Dedifferentiated amniotic fluid mesenchymal stem cell (primary cell): ENCODE data around the gene ATP8A2.
"Not testable (repeated sequence)": the region's sequence is repeated elsewhere in the genome, so short reads cannot be mapped to it uniquely, and the experiment has no call there.

ENCODE experiments used
- DNase-seq: peaks from one replicate; pipeline ENCODE4 v3.0.0-alpha.2; 2016; ENCODE audit errors: extremely low spot score

The ATP8A2 gene

GRCh38 chr13:25766576-25766975 is 394.8 kb downstream of the ATP8A2 start:
- DNase-seq: no peak

- DNase-seq: no peak
These were observed 395.2 kb downstream of the ATP8A2 start for GRCh38 chr13:25766991-25767390.

DNA sequence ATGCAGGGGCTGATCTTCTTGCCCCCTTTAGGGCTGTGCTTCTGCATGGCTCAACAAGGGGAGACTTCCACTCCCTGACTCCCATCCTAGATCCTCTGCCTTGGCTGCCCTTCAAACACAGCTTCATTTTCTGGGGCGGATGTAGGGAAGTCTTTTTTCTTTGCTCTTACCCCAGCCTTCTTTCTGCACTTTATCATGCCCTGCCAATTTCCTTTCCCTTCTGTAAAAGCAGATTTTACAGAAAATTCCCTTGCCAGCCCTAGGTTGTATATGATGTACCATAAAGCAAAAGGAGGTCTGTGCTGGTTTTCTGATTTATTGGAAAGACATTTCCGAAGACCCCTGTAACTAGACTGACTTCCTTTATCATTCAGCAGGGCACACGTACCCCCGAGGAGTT is 396.6 kb downstream of the ATP8A2 start:
- DNase-seq: no peak

DNA sequence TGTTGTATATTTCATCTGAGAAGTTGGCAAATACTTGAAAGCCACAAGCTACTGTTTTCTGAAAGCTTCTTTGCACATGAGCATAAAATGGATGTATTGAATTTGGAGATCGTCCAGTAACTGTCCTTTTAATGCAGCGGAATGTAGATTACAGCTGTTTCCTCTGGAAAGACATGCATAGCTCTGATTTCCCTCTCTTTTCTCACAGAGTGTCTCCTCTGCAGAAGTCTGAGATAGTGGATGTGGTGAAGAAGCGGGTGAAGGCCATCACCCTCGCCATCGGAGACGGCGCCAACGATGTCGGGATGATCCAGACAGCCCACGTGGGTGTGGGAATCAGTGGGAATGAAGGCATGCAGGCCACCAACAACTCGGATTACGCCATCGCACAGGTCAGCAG is 397.1 kb downstream of the ATP8A2 start:
- no peak for DNase-seq

DNA sequence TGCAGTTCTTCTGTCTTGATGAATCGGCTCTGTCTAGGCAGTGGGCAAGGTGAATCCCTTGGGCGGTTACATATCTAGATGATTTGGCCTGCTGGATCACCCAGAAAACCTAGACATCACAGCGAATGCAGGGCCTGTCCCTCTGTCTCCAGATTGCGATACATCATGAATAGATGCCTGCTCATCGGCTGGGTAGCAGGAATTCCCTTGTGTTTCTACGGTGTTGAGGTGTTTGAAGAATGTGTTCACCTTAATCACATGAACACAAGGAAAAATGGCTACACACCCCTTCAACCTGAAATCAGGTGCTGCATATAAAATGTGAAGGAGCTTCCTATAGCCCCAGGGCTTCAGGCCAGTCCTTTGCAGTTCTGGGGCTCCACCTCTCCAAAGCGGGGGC is 398.8 kb downstream of the ATP8A2 start:
- no peak for DNase-seq

- no peak for DNase-seq
These were observed 399.4 kb downstream of the ATP8A2 start for GRCh38 chr13:25771202-25771601.

GRCh38 chr13:25771641-25772478 is 400.1 kb downstream of the ATP8A2 start:
- DNase-seq: no peak

DNA sequence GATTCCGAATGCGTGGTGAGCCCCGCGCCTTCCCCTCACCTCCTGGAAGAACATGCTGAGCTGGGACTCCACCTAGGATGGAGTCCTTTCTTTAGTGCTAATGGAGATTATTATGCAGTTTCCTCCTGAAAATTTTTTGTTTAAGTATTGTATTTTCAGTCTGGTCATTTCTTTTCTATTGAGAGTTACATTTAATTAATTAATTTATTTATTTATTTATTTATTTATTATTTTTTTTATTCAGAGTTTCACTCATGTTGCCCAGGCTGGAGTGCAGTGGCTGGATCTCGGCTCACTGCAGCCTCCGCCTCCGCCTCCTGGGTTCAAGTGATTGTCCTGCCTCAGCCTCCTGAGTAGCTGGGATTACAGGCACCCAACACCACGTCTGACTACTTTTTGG is 400.8 kb downstream of the ATP8A2 start:
- not testable (repeated sequence) for DNase-seq

DNA sequence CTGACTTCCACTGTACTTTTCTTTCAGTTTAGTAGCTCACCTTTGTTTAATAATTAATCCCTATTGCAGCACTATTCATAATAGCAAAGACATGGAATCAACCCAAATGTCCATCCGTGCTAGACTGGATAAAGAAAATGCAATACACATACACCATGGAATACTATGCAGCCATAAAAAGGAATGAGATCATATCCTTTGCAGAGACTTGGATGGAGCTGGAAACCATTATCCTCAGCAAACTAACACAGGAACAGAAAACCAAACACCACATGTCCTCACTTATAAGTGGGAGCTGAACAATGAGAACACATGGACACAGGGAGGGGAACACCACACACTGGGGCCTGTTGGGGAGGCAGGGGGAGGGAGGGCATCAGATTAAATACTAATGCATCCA is 402.3 kb downstream of the ATP8A2 start:
- not testable (repeated sequence) for DNase-seq

DNA sequence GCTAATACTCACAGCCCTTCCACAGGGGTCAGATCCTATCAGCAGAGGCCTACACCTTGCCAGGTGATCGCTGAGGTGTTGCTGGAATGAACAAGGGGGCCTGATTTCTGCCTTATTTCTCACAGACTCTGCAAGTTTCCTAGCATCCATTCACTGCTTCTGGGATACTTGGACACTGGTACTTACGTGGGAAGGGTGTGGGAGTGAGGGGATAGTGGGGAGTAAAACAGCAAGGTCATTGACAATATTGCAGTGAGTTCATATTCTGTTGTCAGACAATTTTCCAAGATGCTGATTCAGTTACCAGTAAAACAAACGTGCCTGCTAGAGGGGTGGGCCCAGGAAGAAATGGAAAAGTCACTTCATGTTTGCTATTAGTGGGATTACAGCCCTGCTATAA is 403.5 kb downstream of the ATP8A2 start:
- no peak for DNase-seq

DNA sequence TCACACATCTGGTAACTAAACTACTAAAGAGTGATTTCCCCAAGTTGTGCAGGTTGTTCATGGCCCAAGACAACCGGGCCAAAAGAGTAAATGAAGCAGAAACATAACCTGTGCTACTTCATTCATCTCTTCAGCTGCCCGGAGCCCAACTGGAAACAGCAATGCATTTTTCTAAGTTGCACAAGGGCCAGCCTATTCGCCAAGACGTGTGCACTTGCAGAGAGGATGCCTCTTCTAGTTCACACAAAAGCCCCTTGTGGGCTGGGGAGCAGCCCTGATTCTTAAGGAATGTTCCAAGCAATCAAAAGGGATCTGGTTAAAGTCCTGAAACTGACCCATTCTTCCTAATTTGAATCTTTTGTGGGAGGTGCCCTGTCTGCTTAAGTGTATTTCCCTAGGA is 404.2 kb downstream of the ATP8A2 start:
- DNase-seq: no peak

- DNase-seq: no peak
These were observed 404.9 kb downstream of the ATP8A2 start for GRCh38 chr13:25776722-25777121.

DNA sequence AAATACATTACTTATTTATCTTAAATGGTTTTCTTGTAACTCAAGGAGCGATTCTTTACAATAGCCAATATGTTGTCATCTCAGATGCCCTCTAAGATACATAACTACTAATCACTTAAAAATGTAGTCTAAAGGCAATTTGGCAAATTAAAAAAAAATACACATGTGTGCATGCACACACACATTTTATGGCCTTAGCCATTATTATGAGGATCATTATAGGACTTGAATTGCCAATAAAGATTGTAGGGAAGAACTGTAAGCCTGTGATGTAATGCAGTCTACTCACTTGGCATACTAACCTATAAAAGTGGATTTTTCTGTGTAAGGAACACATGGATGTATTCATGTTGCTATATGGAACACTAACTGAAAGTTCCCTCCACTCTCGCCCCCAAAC is 405.7 kb downstream of the ATP8A2 start:
- DNase-seq: no peak

DNA sequence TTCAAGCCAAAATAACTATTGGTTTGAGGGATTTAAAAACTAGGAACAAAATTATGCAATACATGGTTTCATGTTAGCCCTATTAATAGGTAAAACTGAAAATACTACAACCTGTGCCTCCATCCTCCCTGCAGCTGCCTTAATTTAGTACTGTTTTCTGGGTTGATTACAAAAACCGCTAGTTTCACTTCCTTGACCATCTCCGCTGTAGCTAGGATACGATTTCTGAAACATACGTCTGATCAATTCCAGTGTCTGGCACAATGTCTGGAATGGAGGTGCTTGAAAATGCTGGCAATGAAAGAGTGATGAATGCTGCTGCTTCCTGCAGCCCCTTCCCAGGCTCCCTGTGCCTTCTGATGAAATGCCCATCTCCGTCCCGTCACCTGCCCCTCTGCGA is 406.6 kb downstream of the ATP8A2 start:
- DNase-seq: no peak

DNA sequence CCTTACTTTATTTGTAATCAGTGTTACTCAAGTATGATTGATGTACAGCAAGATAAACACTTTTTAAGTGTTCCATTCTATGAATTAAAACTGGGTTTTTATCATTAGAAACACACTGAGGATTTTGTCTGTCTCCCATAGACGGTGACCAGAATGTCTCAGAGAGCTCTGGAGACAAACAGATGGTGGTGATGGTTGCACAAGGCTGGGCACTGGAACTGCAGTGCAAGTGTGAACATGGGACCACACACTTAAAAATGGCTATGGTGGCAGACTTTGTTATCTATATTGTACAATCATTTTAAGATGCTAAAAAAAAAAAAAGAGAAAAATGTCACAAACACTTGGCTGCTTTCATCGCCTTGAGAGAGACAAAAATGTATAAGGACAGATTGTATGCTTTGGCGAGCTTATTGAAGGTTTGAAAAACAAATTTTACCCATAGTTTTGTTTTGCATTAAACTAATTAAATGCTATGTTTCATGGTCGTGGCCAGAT is 407.1 kb downstream of the ATP8A2 start:
- no peak for DNase-seq

GRCh38 chr13:25783076-25783475 is 411.3 kb downstream of the ATP8A2 start:
- DNase-seq: no peak

DNA sequence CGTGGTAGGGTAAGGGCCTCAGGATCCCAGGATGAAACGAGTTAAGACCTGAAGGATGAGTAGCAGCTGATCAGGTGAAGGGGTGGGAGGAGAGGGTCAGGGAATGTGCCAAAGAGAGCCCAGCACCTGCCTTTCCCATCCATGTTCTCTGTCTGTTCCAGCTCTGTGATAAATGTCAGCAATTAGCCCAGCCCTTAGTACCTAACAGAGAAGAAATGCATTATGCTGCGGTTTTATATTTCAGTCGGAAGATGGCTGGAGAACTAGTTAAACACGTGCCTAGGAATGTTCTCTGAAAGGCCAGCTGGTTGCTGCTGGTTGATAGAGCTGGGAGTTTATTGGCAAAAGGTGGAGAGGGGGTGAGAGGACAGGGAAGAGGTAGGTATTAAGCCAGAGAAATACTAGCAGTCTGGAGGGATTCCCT is 411.8 kb downstream of the ATP8A2 start:
- DNase-seq: no peak

DNA sequence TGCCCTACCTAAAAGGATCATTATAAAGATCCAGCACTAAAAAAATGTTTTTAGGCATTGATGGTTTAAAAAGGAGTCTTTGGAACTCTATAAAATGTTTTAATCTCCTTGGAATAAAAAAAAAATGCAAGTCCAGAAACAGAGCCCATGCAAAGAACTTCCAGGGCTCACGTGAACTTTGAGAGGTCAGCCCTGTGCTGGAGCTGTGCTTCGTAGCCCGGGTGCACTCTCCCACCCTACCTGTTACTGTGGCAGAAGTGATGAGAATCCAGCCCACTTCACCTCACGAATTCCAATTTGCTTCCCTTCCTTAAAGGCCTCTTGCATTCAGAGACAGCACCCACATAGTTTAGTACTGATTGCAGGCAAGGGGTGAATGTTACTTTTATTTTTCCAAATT is 412.3 kb downstream of the ATP8A2 start:
- DNase-seq: no peak

DNA sequence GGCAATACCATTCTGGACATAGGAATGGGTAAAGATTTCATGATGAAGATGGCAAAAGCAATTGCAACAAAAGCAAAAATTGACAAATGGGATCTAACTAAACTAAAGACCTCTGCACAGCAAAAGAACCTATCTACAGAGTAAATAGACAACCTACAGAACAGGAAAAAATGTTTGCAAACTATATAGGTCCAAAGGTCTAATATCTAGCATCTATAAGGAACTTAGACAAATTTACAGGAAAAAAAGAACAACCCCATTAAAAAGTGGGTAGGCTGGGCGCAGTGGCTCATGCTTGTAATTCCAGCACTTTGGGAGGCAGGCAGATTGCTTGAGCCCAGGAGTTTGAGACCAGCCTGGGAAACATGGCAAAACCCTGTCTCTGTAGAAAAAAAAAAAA is 418.4 kb downstream of the ATP8A2 start:
- DNase-seq: not testable (repeated sequence)

DNA sequence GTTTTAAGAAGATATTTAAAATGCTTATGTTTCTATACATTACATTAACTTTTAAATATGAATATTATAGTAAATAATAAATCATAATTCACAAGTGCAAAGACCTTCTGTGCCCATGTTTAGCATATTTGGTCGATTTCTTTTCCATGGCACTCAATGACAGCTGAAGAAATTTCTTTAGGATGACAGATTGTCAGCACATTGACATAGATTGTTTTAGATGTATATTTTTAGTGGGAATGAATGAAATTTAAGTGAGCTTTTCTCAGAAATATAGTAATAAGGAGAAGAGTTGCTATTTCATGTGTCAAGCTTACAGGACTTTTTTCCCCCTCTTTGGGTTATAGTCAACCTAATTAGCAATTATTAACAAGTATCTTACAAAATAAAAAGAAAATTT is 423.5 kb downstream of the ATP8A2 start:
- DNase-seq: no peak

- no peak for DNase-seq
These were observed 424.7 kb downstream of the ATP8A2 start for GRCh38 chr13:25796474-25796873.

DNA sequence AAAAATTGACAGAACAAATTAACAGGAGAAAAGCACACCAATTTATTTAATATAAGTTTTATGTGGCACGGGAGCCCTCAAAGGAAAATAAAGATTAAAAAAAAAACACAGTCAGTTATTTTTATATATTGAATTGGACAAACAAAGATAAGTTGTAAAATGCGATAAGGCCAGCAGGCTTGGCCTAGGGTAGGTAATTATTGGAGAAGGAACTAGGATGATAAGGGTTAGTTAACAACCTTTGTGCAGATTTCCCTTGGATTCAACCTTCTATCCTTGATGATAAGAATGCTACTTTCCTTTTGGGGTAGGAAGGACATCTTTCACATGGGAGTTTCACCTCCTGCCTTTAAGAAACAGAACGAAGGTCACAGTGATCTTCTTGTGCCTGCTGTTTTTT is 427.2 kb downstream of the ATP8A2 start:
- no peak for DNase-seq

GRCh38 chr13:25800523-25800922 is 428.7 kb downstream of the ATP8A2 start:
- no peak for DNase-seq

DNA sequence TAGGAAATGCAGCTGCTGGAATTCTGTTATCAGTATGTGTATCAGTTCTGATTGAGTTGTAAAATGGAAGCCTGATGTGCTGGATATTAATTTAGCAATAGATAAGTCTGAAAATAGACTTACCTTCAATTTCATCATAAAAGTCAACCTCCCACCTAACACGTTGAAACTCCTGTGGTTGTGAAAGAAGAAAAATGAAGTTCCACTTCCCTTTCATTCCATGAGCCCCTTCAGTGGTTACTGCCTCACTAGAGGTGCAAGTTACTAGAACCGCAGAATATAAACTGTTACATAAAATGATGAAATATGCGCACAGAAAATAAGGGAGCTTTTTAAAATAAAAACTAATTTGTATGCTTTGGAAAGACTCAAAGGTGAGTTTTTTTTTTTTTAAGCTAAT is 430.8 kb downstream of the ATP8A2 start:
- no peak for DNase-seq
